ENCODE results near the gene PLPP4.

The PLPP4 gene

DNA sequence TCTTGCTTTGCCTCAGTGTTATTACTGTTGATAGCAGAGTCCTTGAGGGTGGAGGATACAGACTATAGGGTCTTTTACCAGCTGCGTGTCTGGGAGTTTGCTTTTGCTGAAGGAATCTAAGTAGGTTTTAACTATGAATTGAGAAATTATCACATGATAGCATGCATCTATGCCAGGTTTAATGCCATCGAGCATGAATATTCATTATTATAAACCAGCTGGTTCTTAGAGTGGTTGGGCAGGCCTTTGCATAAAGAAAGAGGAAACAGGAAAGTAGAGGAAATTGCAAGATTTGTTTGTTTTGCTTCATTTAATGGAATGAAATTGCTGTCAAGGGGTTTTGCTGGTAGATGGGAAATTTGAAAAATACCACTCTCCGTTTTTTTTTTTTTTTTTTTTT is 70.7 kb downstream of the PLPP4 start:
- TF ChIP-seq EZH2phosphoT487 (conservative IDR thresholded peaks at IDR 0.05; ENCODE audit: low read length), result no peak
- TF ChIP-seq CTCF (IDR thresholded peaks at IDR 0.05; ENCODE audit: insufficient read depth, low read length, poor library complexity, severe bottlenecking), result no peak
- H3K9me3 ChIP-seq (ENCODE audit: insufficient read depth, low read length), result no peaks in the 10 kb centered on the region
- no peaks in the 10 kb centered on the region for H3K79me2 ChIP-seq (ENCODE audit: insufficient read depth, low read length)
- no peaks in the 10 kb centered on the region for H3K36me3 ChIP-seq (ENCODE audit: low read length)
- H3K4me2 ChIP-seq (ENCODE audit: low read depth, low read length, poor library complexity, severe bottlenecking), result no peak overlapping the region
- no peaks in the 10 kb centered on the region for H3K27me3 ChIP-seq (ENCODE audit: low read length)
- no peaks in the 10 kb centered on the region for H3F3A ChIP-seq (ENCODE audit: insufficient read depth)
- H2AFZ ChIP-seq (ENCODE audit: low read depth, low read length, severe bottlenecking), result no peak overlapping the region
- no peaks in the 10 kb centered on the region for H4K20me1 ChIP-seq (ENCODE audit: low read depth, low read length)
- no peak overlapping the region for H3K27ac ChIP-seq (ENCODE audit: low read depth, low read length)
- H3K9me2 ChIP-seq (replicated peaks; ENCODE audit: insufficient read depth, low read length), result no peaks in the 10 kb centered on the region
- no peak overlapping the region for H3K9ac ChIP-seq (ENCODE audit: low read length)
- H3K4me3 ChIP-seq (ENCODE audit: insufficient read depth, low read length, poor library complexity, severe bottlenecking), result no peak overlapping the region

- Histone ChIP-seq H3K27ac (ENCODE audit: low read depth, low read length) (no peak overlapping the region), H3K4me2 (ENCODE audit: low read depth, low read length, poor library complexity, severe bottlenecking) (no peak overlapping the region), H3K4me3 (ENCODE audit: insufficient read depth, low read length, poor library complexity, severe bottlenecking) (no peak overlapping the region), H3K79me2 (ENCODE audit: insufficient read depth, low read length) (no peaks in the 10 kb centered on the region), H3F3A (ENCODE audit: insufficient read depth) (no peaks in the 10 kb centered on the region), H3K9me2 (replicated peaks; ENCODE audit: insufficient read depth, low read length) (no peaks in the 10 kb centered on the region), H3K27me3 (ENCODE audit: low read length) (no peaks in the 10 kb centered on the region), H3K36me3 (ENCODE audit: low read length) (no peaks in the 10 kb centered on the region), H3K9me3 (ENCODE audit: insufficient read depth, low read length) (no peaks in the 10 kb centered on the region), H4K20me1 (ENCODE audit: low read depth, low read length) (no peaks in the 10 kb centered on the region), H2AFZ (ENCODE audit: low read depth, low read length, severe bottlenecking) (no peak overlapping the region), H3K9ac (ENCODE audit: low read length) (no peak overlapping the region)
- TF ChIP-seq CTCF (IDR thresholded peaks at IDR 0.05; ENCODE audit: insufficient read depth, low read length, poor library complexity, severe bottlenecking), result no peak
- no peak for TF ChIP-seq EZH2phosphoT487 (conservative IDR thresholded peaks at IDR 0.05; ENCODE audit: low read length)
Observed at GRCh38 chr10:120530699-120531098, 73.7 kb downstream of the PLPP4 start.

DNA sequence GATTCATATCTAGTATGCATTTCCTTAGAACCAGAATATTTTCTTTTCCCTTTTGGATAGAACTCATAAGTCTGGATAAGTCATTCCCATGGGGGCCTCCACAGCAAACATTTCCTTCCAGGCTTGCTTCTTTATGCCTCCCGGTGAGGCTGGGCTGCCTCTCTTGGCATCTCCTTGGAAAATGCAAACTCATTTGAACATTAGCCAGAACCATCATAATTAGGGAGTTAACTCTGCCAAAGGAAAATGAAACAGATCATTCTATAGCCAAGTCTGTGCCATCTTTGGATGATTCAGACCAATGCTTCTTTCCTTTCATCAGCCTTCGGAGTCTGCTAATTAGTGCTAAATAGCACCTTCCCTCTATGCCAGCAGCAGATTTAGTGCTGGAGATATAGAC is 81.1 kb downstream of the PLPP4 start:
- Histone ChIP-seq H2AFZ (ENCODE audit: low read depth, low read length, severe bottlenecking) (no peak overlapping the region), H3K4me3 (ENCODE audit: insufficient read depth, low read length, poor library complexity, severe bottlenecking) (no peak overlapping the region), H4K20me1 (ENCODE audit: low read depth, low read length) (no peaks in the 10 kb centered on the region), H3K9ac (ENCODE audit: low read length) (no peak overlapping the region), H3K36me3 (ENCODE audit: low read length) (no peaks in the 10 kb centered on the region), H3K9me3 (ENCODE audit: insufficient read depth, low read length) (no peaks in the 10 kb centered on the region), H3K4me2 (ENCODE audit: low read depth, low read length, poor library complexity, severe bottlenecking) (no peak overlapping the region), H3K27ac (ENCODE audit: low read depth, low read length) (no peak overlapping the region), H3K27me3 (ENCODE audit: low read length) (no peaks in the 10 kb centered on the region), H3F3A (ENCODE audit: insufficient read depth) (no peaks in the 10 kb centered on the region), H3K79me2 (ENCODE audit: insufficient read depth, low read length) (no peaks in the 10 kb centered on the region), H3K9me2 (replicated peaks; ENCODE audit: insufficient read depth, low read length) (no peaks in the 10 kb centered on the region)
- TF ChIP-seq EZH2phosphoT487 (conservative IDR thresholded peaks at IDR 0.05; ENCODE audit: low read length), result no peak
- no peak for TF ChIP-seq CTCF (IDR thresholded peaks at IDR 0.05; ENCODE audit: insufficient read depth, low read length, poor library complexity, severe bottlenecking)

DNA sequence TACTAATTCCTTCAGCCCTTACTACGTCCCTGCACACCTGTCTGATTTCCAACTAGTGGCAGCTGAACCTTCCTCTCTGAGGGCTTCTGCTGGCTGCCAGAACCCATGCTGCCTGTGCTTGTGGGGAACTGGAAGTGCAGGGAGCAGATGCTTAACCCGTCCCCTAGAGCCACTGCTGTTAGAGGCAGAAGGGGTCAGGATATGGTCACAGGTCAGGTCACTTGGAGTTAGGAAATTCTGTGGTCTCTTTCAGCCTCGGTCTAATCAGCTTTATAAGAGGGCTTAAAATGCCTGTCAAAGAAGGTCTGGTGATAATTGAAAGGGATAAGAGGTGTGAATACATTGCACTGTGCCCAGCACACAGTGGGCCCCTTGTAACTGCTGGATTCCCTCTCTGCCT is 82.0 kb downstream of the PLPP4 start:
- no peak overlapping the region for H3K4me3 ChIP-seq (ENCODE audit: insufficient read depth, low read length, poor library complexity, severe bottlenecking)
- no peaks in the 10 kb centered on the region for H3K9me3 ChIP-seq (ENCODE audit: insufficient read depth, low read length)
- no peak overlapping the region for H3K9ac ChIP-seq (ENCODE audit: low read length)
- TF ChIP-seq CTCF (IDR thresholded peaks at IDR 0.05; ENCODE audit: insufficient read depth, low read length, poor library complexity, severe bottlenecking), result no peak
- TF ChIP-seq EZH2phosphoT487 (conservative IDR thresholded peaks at IDR 0.05; ENCODE audit: low read length), result no peak
- no peaks in the 10 kb centered on the region for H3F3A ChIP-seq (ENCODE audit: insufficient read depth)
- no peak overlapping the region for H3K4me2 ChIP-seq (ENCODE audit: low read depth, low read length, poor library complexity, severe bottlenecking)
- H3K9me2 ChIP-seq (replicated peaks; ENCODE audit: insufficient read depth, low read length), result no peaks in the 10 kb centered on the region
- H3K27ac ChIP-seq (ENCODE audit: low read depth, low read length), result no peak overlapping the region
- H3K36me3 ChIP-seq (ENCODE audit: low read length), result no peaks in the 10 kb centered on the region
- H4K20me1 ChIP-seq (ENCODE audit: low read depth, low read length), result no peaks in the 10 kb centered on the region
- no peak overlapping the region for H2AFZ ChIP-seq (ENCODE audit: low read depth, low read length, severe bottlenecking)
- no peaks in the 10 kb centered on the region for H3K79me2 ChIP-seq (ENCODE audit: insufficient read depth, low read length)
- no peaks in the 10 kb centered on the region for H3K27me3 ChIP-seq (ENCODE audit: low read length)

All from SU-DHL-6 (cell line).